HEK293 (cell line): ENCODE measurements around the gene RFTN1.

ENCODE experiments used
- YY1 ChIP-seq: fragments of 450-650 bp; formaldehyde crosslinking; IDR thresholded peaks from 2 replicates; pipeline ENCODE4 v1.5.1; 2018; ENCODE audit warnings: missing biosample characterization, missing genetic modification characterization
- ZBTB1 ChIP-seq: fragments of 450-650 bp; formaldehyde crosslinking; IDR thresholded peaks from 2 replicates; pipeline ENCODE4 v1.5.1; 2016; ENCODE audit warnings: missing biosample characterization, missing genetic modification characterization
- ZFP3 ChIP-seq: fragments of 450-650 bp; formaldehyde crosslinking; IDR thresholded peaks from 2 replicates; pipeline ENCODE4 v1.5.1; 2016; ENCODE audit warnings: low read depth, missing biosample characterization, missing genetic modification characterization
- ZNF140 ChIP-seq: fragments of 450-650 bp; formaldehyde crosslinking; IDR thresholded peaks from 2 replicates; pipeline ENCODE4 v1.5.1; 2016; ENCODE audit warnings: missing biosample characterization, missing genetic modification characterization
- ZNF184 ChIP-seq: fragments of 450-650 bp; IDR thresholded peaks from 2 replicates; pipeline ENCODE4 v1.5.1; 2018; ENCODE audit warnings: missing biosample characterization, mild to moderate bottlenecking, missing genetic modification characterization
- ZNF23 ChIP-seq: fragments of 450-650 bp; formaldehyde crosslinking; IDR thresholded peaks from 2 replicates; pipeline ENCODE4 v1.5.1; 2016; ENCODE audit warnings: missing biosample characterization, missing genetic modification characterization, borderline replicate concordance
- ZNF274 ChIP-seq, 2 experiments: fragments of 200-500 bp in 1 of 2; fragments of 450-650 bp in 1 of 2; sonication (Bioruptor generic) in 1 of 2; formaldehyde crosslinking in 1 of 2; IDR thresholded peaks; 2 replicates each; pipeline versions ENCODE4 v1.5.1 to v1.6.1; 2014 to 2016; ENCODE audit warnings: borderline replicate concordance in 1 of 2, inconsistent platforms in 1 of 2, low read length in 1 of 2, missing biosample characterization in 1 of 2, missing genetic modification characterization in 1 of 2
- ZNF391 ChIP-seq: fragments of 450-650 bp; formaldehyde crosslinking; IDR thresholded peaks from 2 replicates; pipeline ENCODE4 v1.5.1; 2016; ENCODE audit warnings: low read depth, missing biosample characterization, missing genetic modification characterization, borderline replicate concordance
- ZNF404 ChIP-seq: fragments of 450-650 bp; formaldehyde crosslinking; IDR thresholded peaks from 2 replicates; pipeline ENCODE4 v1.5.1; 2017; ENCODE audit warnings: missing biosample characterization, missing genetic modification characterization
- ZNF449 ChIP-seq: fragments of 450-650 bp; formaldehyde crosslinking; IDR thresholded peaks from 2 replicates; pipeline ENCODE4 v1.5.1; 2017; ENCODE audit warnings: missing biosample characterization, mild to moderate bottlenecking, missing genetic modification characterization, moderate library complexity
- ZNF501 ChIP-seq: fragments of 450-650 bp; formaldehyde crosslinking; IDR thresholded peaks from 2 replicates; pipeline ENCODE4 v1.5.1; 2016; ENCODE audit warnings: missing biosample characterization, missing genetic modification characterization
- ZNF510 ChIP-seq: fragments of 450-650 bp; formaldehyde crosslinking; IDR thresholded peaks from 2 replicates; pipeline ENCODE4 v1.5.1; 2018; ENCODE audit warnings: mild to moderate bottlenecking, missing genetic modification characterization, missing biosample characterization; ENCODE audit not compliant: insufficient replicate concordance
- TF ChIP-seq, protein P1 (sequence below): fragments of 450-650 bp; formaldehyde crosslinking; IDR thresholded peaks from 2 replicates; pipeline ENCODE4 v1.5.1; 2016; ENCODE audit warnings: missing biosample characterization, missing genetic modification characterization
- TF ChIP-seq, protein P2 (sequence below): fragments of 450-650 bp; formaldehyde crosslinking; IDR thresholded peaks from 2 replicates; pipeline ENCODE4 v1.5.1; 2017; ENCODE audit warnings: missing biosample characterization, missing genetic modification characterization

DNA sequence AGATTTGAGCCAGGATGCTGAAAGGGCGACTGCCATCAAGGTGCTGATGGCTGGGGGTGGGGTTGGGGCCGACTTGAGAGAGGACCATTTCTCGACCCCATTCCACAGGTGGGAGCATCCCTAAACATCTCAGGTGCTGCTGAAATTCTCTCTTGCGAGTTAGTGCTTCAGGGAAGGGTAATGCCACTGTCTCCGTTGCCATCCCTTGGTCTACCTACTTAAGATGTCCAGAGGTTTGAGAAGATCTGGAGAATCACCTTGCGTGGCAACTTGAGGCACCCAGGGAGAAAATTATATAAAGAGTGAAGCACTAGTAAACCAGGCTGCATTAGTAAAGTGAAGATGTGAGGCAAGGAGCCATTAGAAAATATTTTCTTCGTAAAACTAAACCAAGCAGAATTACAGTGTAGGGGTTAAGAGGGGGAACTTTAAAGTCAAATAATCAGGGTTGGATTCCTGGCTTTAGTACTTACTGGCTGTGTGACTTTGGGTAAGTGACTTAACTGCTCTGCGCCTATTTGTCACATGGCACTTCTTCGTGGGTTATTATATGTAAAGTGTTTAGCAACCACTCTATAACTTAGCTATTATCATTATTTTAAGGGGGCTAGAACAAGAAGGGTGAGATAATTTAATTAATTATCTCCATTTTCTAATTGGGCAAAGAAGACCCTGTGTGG, 662 bp upstream of the RFTN1 start:
- TF ChIP-seq, protein P1, sequence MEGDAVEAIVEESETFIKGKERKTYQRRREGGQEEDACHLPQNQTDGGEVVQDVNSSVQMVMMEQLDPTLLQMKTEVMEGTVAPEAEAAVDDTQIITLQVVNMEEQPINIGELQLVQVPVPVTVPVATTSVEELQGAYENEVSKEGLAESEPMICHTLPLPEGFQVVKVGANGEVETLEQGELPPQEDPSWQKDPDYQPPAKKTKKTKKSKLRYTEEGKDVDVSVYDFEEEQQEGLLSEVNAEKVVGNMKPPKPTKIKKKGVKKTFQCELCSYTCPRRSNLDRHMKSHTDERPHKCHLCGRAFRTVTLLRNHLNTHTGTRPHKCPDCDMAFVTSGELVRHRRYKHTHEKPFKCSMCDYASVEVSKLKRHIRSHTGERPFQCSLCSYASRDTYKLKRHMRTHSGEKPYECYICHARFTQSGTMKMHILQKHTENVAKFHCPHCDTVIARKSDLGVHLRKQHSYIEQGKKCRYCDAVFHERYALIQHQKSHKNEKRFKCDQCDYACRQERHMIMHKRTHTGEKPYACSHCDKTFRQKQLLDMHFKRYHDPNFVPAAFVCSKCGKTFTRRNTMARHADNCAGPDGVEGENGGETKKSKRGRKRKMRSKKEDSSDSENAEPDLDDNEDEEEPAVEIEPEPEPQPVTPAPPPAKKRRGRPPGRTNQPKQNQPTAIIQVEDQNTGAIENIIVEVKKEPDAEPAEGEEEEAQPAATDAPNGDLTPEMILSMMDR (tag by site-specific recombination), result no peak
- TF ChIP-seq ZNF449 (no peak), YY1 (no peak), ZNF23 (tag by site-specific recombination) (no peak), ZNF501 (no peak), ZNF274 (IDR thresholded peaks at IDR 0.05; ENCODE audit: low read length) (no peak), ZNF274 (tag by site-specific recombination; IDR thresholded peaks at IDR 0.05; ENCODE audit: borderline replicate concordance) (no peak), ZNF140 (tag by site-specific recombination) (no peak), ZFP3 (tag by site-specific recombination) (no peak), ZNF184 (tag by site-specific recombination) (no peak), ZNF510 (tag by site-specific recombination) (no peak), ZNF391 (tag by site-specific recombination) (no peak), ZNF404 (tag by site-specific recombination) (no peak), ZBTB1 (no peak)
- TF ChIP-seq, protein P2, sequence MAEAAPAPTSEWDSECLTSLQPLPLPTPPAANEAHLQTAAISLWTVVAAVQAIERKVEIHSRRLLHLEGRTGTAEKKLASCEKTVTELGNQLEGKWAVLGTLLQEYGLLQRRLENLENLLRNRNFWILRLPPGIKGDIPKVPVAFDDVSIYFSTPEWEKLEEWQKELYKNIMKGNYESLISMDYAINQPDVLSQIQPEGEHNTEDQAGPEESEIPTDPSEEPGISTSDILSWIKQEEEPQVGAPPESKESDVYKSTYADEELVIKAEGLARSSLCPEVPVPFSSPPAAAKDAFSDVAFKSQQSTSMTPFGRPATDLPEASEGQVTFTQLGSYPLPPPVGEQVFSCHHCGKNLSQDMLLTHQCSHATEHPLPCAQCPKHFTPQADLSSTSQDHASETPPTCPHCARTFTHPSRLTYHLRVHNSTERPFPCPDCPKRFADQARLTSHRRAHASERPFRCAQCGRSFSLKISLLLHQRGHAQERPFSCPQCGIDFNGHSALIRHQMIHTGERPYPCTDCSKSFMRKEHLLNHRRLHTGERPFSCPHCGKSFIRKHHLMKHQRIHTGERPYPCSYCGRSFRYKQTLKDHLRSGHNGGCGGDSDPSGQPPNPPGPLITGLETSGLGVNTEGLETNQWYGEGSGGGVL (tag by site-specific recombination), result no peak
